ENCODE data around the gene PHF2.

Gene PHF2

GRCh38 chr9:93620881-93621820 lies 44.8 kb downstream of the PHF2 start:
- no peak overlapping the region for H3K23ac ChIP-seq (ENCODE audit: low read length)
- H3K4me2 ChIP-seq (ENCODE audit: low read length): no peak overlapping the region
- H4K12ac ChIP-seq (ENCODE audit: low read depth, low read length): no peak overlapping the region
- no peak overlapping the region for H3K14ac ChIP-seq (ENCODE audit: low read length)
- no peak overlapping the region for H2BK120ac ChIP-seq (ENCODE audit: insufficient read depth, low read length, poor library complexity)
- H2BK12ac ChIP-seq (ENCODE audit: low read length): no peak overlapping the region
- no peak overlapping the region for H3K27ac ChIP-seq (ENCODE audit: low read depth, low read length)
- no peak overlapping the region for H4K8ac ChIP-seq (ENCODE audit: low read depth, low read length)
- H3K9me3 ChIP-seq (ENCODE audit: insufficient read depth, low read depth, low read length): peaks cover 6% of the 10 kb centered on the region
- no peak for DNase-seq
- H3K79me1 ChIP-seq (ENCODE audit: low read length): no peaks in the 10 kb centered on the region
- H4K91ac ChIP-seq (ENCODE audit: low read depth, low read length): no peak overlapping the region
- H3K4me3 ChIP-seq (ENCODE audit: low read depth, low read length): no peak overlapping the region
- no peak overlapping the region for H3K4ac ChIP-seq (ENCODE audit: low read depth, low read length)
- H3K4me1 ChIP-seq (ENCODE audit: control insufficient read depth in 1 of 2, insufficient read depth in 2 of 2, low read length in 2 of 2): no peaks in the 10 kb centered on the region
- H3K36me3 ChIP-seq (ENCODE audit: control insufficient read depth in 1 of 2, insufficient read depth in 2 of 2, low read length in 2 of 2): peaks cover 0 to 4% of the 10 kb centered on the region in 2 experiments
- no peak overlapping the region for H3K9ac ChIP-seq (ENCODE audit: low read length)
- H3K18ac ChIP-seq (ENCODE audit: low read length): peak overlapping the region; percentile 2
- H2AFZ ChIP-seq (ENCODE audit: insufficient read depth, low read length, poor library complexity): no peak overlapping the region
- no peaks in the 10 kb centered on the region for H3K27me3 ChIP-seq (ENCODE audit: insufficient read depth, low read length)
- H2AK5ac ChIP-seq (ENCODE audit: low read length): no peak overlapping the region
- no CpG with 5 or more reads among the region's 14 CpGs for WGBS (ENCODE audit: extremely low coverage, insufficient coverage, insufficient read length)
- no peaks in the 10 kb centered on the region for H3K79me2 ChIP-seq (ENCODE audit: control insufficient read depth, insufficient read depth, low read length, poor library complexity)
- no peak overlapping the region for H2BK5ac ChIP-seq (ENCODE audit: low read depth, low read length, poor library complexity)

- Histone ChIP-seq H3K9ac (ENCODE audit: low read length) (no peak overlapping the region), H2BK120ac (ENCODE audit: insufficient read depth, low read length, poor library complexity) (no peak overlapping the region), H3K18ac (ENCODE audit: low read length) (no peak overlapping the region), H3K36me3 (ENCODE audit: control insufficient read depth in 1 of 2, insufficient read depth in 2 of 2, low read length in 2 of 2) (peaks cover 0 to 4% of the 10 kb centered on the region in 2 experiments), H3K27ac (ENCODE audit: low read depth, low read length) (no peak overlapping the region), H3K4ac (ENCODE audit: low read depth, low read length) (no peak overlapping the region), H3K27me3 (ENCODE audit: insufficient read depth, low read length) (no peaks in the 10 kb centered on the region), H3K23ac (ENCODE audit: low read length) (no peak overlapping the region), H2AK5ac (ENCODE audit: low read length) (no peak overlapping the region), H3K4me3 (ENCODE audit: low read depth, low read length) (no peak overlapping the region), H3K14ac (ENCODE audit: low read length) (no peak overlapping the region), H3K79me1 (ENCODE audit: low read length) (no peaks in the 10 kb centered on the region), H4K8ac (ENCODE audit: low read depth, low read length) (no peak overlapping the region), H2BK12ac (ENCODE audit: low read length) (no peak overlapping the region), H2AFZ (ENCODE audit: insufficient read depth, low read length, poor library complexity) (no peak overlapping the region), H3K4me1 (ENCODE audit: control insufficient read depth in 1 of 2, insufficient read depth in 2 of 2, low read length in 2 of 2) (no peaks in the 10 kb centered on the region), H3K9me3 (ENCODE audit: insufficient read depth, low read depth, low read length) (peaks cover 6% of the 10 kb centered on the region), H4K91ac (ENCODE audit: low read depth, low read length) (no peak overlapping the region), H3K4me2 (ENCODE audit: low read length) (no peak overlapping the region), H2BK5ac (ENCODE audit: low read depth, low read length, poor library complexity) (no peak overlapping the region), H4K12ac (ENCODE audit: low read depth, low read length) (no peak overlapping the region), H3K79me2 (ENCODE audit: control insufficient read depth, insufficient read depth, low read length, poor library complexity) (no peaks in the 10 kb centered on the region)
- DNase-seq: no peak
- WGBS (ENCODE audit: extremely low coverage, insufficient coverage, insufficient read length): no CpG with 5 or more reads among the region's 4 CpGs
Measured at GRCh38 chr9:93621922-93622321, 45.5 kb downstream of the PHF2 start.

GRCh38 chr9:93622691-93623090 lies 46.3 kb downstream of the PHF2 start:
- WGBS (ENCODE audit: extremely low coverage, insufficient coverage, insufficient read length): no CpG with 5 or more reads among the region's 2 CpGs
- no peak overlapping the region for H3K9ac ChIP-seq (ENCODE audit: low read length)
- no peak overlapping the region for H2BK5ac ChIP-seq (ENCODE audit: low read depth, low read length, poor library complexity)
- DNase-seq: no peak
- no peak overlapping the region for H3K4me2 ChIP-seq (ENCODE audit: low read length)
- H3K27me3 ChIP-seq (ENCODE audit: insufficient read depth, low read length): no peaks in the 10 kb centered on the region
- peaks cover 6% of the 10 kb centered on the region for H3K9me3 ChIP-seq (ENCODE audit: insufficient read depth, low read depth, low read length)
- H3K79me1 ChIP-seq (ENCODE audit: low read length): no peaks in the 10 kb centered on the region
- no peak overlapping the region for H3K4me3 ChIP-seq (ENCODE audit: low read depth, low read length)
- H4K12ac ChIP-seq (ENCODE audit: low read depth, low read length): no peak overlapping the region
- H3K4ac ChIP-seq (ENCODE audit: low read depth, low read length): no peak overlapping the region
- H4K8ac ChIP-seq (ENCODE audit: low read depth, low read length): no peak overlapping the region
- no peak overlapping the region for H3K23ac ChIP-seq (ENCODE audit: low read length)
- H2AFZ ChIP-seq (ENCODE audit: insufficient read depth, low read length, poor library complexity): no peak overlapping the region
- H2AK5ac ChIP-seq (ENCODE audit: low read length): no peak overlapping the region
- H3K4me1 ChIP-seq (ENCODE audit: control insufficient read depth in 1 of 2, insufficient read depth in 2 of 2, low read length in 2 of 2): no peaks in the 10 kb centered on the region
- H3K79me2 ChIP-seq (ENCODE audit: control insufficient read depth, insufficient read depth, low read length, poor library complexity): no peaks in the 10 kb centered on the region
- H4K91ac ChIP-seq (ENCODE audit: low read depth, low read length): no peak overlapping the region
- H3K18ac ChIP-seq (ENCODE audit: low read length): no peak overlapping the region
- no peak overlapping the region for H2BK120ac ChIP-seq (ENCODE audit: insufficient read depth, low read length, poor library complexity)
- H3K36me3 ChIP-seq (ENCODE audit: control insufficient read depth in 1 of 2, insufficient read depth in 2 of 2, low read length in 2 of 2): peaks cover 0 to 4% of the 10 kb centered on the region in 2 experiments
- H3K27ac ChIP-seq (ENCODE audit: low read depth, low read length): no peak overlapping the region
- no peak overlapping the region for H3K14ac ChIP-seq (ENCODE audit: low read length)
- H2BK12ac ChIP-seq (ENCODE audit: low read length): no peak overlapping the region

DNA sequence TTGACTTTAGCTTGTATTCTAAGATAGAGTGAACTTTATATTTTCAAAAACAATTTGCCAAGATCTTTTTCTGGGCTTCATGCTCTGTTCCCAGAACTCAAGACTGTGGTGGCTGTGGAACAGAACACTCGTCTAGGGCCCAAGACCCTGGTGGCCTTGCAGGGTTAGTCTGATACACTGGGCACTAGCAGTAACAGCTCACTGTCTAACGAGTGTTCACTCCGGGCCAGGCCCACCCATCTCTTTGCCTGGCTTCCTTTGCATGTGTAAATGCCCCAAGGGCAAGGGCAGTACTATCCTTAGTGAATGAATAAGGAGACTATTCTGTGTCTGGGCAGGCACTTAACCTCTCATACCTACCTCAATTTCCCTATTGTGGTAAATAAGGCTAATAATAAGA lies 47.4 kb downstream of the PHF2 start:
- H3K18ac ChIP-seq (ENCODE audit: low read length): no peak overlapping the region
- no CpG with 5 or more reads among the region's 3 CpGs for WGBS (ENCODE audit: extremely low coverage, insufficient coverage, insufficient read length)
- no peak overlapping the region for H2AK5ac ChIP-seq (ENCODE audit: low read length)
- no peak overlapping the region for H2BK12ac ChIP-seq (ENCODE audit: low read length)
- no peak overlapping the region for H3K14ac ChIP-seq (ENCODE audit: low read length)
- no peak overlapping the region for H4K12ac ChIP-seq (ENCODE audit: low read depth, low read length)
- H3K27me3 ChIP-seq (ENCODE audit: insufficient read depth, low read length): no peaks in the 10 kb centered on the region
- no peaks in the 10 kb centered on the region for H3K79me1 ChIP-seq (ENCODE audit: low read length)
- H4K91ac ChIP-seq (ENCODE audit: low read depth, low read length): no peak overlapping the region
- H3K9ac ChIP-seq (ENCODE audit: low read length): no peak overlapping the region
- H3K4me1 ChIP-seq (ENCODE audit: control insufficient read depth in 1 of 2, insufficient read depth in 2 of 2, low read length in 2 of 2): no peaks in the 10 kb centered on the region
- no peak for DNase-seq
- no peak overlapping the region for H3K4me2 ChIP-seq (ENCODE audit: low read length)
- H3K27ac ChIP-seq (ENCODE audit: low read depth, low read length): no peak overlapping the region
- no peak overlapping the region for H2BK120ac ChIP-seq (ENCODE audit: insufficient read depth, low read length, poor library complexity)
- no peak overlapping the region for H4K8ac ChIP-seq (ENCODE audit: low read depth, low read length)
- H3K36me3 ChIP-seq (ENCODE audit: control insufficient read depth in 1 of 2, insufficient read depth in 2 of 2, low read length in 2 of 2): no peaks in the 10 kb centered on the region
- H2AFZ ChIP-seq (ENCODE audit: insufficient read depth, low read length, poor library complexity): no peak overlapping the region
- H3K4ac ChIP-seq (ENCODE audit: low read depth, low read length): peak overlapping the region; percentile 17
- no peaks in the 10 kb centered on the region for H3K79me2 ChIP-seq (ENCODE audit: control insufficient read depth, insufficient read depth, low read length, poor library complexity)
- no peak overlapping the region for H3K4me3 ChIP-seq (ENCODE audit: low read depth, low read length)
- H2BK5ac ChIP-seq (ENCODE audit: low read depth, low read length, poor library complexity): no peak overlapping the region
- peaks cover 5% of the 10 kb centered on the region for H3K9me3 ChIP-seq (ENCODE audit: insufficient read depth, low read depth, low read length)
- H3K23ac ChIP-seq (ENCODE audit: low read length): no peak overlapping the region
